Midbrain (tissue), 1 donor: Measurements from ENCODE around the gene EPHX1.

Experiments
- DNase-seq: peaks from one replicate; lab custom pipeline; 2025; lab: John Stamatoyannopoulos, UW

Gene EPHX1

DNA sequence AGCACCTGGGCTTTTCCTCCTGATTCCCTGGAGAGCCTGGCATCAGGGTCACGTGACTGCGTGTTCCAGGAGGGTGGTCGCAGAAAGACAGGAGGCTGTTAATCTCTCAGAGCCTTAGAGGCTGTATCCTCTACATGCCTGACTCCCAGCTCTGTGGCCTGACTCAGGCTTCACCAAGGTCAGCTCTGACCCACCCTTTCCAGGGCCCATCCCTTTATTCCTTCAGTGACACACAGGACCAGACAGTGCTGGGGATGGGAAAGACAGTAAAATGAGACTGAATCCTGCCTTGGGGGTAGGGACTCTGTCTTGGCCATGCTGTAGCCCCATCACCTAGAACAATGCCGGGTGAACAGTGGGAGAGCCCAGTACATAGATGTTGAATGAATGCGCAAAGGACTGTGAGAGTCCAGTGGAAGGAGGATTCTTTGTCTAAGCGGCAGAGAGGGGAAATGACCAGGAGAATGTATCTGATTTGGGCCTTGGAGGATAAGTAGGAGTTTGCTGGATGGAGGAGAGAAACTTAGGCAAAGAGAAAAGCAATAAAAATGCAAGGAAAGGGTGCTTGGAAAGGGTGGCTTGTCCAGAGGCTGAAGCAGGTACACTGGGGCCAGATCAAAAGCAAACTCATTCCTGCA is 33.0 kb downstream of the EPHX1 start:
- no peak for DNase-seq

DNA sequence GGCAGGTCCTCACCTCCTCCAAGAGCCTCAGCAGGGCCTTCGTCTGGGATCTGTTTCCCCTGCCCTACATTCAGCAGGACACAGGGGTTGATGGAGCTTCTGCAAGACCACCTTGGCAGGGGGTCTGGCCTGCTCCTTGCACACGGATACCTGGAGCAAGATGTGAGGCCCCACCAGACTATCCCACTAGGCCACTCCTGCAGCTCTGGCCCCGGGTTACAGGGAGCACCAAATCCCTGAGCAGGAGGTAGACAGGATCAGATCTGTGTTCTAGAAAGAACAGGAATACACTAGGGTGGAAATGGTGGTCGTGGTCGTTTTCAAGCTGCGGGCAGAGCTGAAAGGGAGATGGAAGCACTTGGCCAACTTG is 33.5 kb downstream of the EPHX1 start:
- DNase-seq = no peak

DNA sequence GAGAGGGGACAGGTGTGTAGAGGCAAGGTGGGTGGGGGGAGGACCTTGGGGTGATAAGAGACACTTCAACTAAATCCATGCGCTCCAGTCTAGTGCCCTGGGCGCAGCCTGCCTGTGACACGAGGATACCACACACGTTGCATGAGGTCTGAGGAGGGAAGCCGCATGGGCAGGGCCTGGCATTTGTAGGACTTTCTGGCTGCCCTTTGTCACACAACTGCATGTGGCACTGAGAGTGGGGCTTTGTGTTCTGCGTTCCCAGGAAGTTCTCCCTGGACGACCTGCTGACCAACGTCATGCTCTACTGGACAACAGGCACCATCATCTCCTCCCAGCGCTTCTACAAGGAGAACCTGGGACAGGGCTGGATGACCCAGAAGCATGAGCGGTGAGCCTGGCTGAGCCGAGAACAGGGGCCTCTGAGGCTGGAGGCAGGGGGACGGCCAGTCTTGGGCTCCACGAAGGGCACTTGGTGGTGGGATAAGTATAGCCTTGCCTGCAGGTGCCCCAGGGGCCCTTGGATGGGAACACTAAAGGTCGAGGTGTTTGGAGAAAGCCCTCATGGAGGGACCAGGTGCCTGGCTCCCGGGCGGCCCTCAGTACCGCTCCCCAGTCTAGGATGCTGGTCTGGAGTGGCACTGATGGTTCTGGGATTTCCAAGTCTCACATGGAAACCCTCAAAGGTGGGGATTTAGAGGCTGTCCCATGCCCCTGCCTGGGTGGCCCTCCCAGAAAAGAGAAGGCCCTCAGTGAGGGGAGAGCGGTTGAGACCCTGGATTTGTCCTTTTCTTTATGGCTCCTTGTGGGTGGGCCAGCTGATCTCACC is 34.5 kb downstream of the EPHX1 start:
- no peak for DNase-seq

DNA sequence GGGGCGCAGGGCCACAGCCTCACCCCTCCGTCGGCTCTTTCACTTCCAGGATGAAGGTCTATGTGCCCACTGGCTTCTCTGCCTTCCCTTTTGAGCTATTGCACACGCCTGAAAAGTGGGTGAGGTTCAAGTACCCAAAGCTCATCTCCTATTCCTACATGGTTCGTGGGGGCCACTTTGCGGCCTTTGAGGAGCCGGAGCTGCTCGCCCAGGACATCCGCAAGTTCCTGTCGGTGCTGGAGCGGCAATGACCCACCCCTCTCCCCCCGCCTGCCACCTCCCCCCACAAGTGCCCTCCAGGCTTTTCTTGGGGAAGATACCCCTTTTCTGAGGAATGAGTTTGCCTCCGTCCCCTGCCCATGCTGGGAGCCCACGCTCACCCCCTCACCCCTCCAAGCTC is 35.2 kb downstream of the EPHX1 start:
- no peak for DNase-seq

DNA sequence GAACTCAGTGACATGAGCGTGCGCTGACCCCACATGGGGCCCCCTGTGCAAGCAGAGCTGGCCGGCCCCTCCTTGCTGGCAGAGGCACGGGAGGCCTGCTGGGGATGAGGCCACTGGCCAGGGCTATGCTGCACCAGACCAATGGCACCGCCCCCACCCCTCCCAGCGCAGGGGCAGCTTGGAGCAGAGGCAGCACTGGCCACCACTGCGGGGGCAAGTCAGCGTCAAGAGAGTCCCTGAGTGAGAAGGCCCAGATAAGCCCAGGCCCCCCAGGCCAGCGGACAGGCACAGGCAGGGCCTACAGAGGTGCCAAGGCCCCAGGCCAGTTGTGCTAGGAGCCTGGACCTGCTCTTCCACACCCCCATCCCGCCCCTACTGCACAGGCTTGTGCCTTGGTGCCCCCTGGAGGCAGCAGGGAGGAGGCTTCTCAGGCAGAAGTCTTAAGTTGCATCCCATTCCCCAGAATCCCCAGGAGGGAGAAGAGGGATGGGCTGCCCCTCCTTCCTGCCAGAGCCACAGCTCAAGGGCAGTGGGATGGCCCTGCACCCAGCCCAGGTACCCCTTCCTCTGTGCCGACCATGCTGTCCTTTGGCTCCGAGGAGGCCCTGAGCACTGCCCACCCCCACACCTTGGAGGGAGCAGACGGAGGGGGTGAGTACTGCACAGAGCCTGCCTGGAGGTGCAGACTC is 35.8 kb downstream of the EPHX1 start:
- peak; percentile 57 for DNase-seq

DNA sequence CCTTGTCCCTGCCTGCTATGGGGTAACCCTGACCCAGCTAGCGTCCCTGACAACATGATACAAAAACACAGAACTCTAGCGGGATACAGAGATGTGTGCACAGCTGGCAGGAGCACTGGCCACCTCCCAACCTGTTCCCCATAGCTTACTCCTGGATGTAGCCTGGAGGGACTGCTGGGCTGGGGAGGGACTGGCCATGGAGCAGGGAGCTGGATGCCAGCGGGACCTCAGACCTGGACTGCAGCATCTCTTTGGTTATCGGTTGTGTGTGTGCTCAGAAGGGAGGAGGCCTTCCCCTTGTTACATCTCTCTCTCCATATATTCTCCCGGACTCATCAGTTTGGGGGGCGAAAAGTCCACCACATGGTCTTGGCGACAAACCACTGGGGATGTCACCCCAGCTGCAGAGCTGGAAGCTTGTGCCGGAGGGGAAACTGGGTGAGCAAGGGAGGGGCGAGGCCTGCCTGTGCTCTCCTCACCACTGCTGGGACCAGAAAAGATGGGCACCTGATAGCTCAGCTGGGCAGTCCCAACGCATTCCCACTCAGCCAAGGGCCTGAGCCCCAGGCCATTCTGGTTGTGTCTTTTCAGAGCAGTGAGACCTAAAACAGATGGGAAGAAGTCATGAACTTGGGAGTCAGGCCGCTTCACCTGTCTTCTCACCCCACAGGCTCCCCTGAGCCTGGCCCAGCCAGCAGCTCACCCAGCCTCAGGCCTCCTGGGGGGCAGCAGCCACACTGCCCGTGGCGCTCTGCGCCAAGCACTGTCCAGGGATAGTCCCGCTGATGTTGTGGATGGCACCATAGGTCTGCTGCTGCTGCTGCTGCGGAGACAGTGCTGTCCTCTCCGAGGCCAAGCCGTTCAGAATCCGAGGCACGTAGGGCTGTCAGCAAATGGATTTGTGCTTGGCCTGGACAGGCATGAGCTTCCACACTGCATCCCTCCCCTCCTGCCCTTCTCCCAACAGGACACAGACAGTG is 36.7 kb downstream of the EPHX1 start:
- no peak for DNase-seq

DNA sequence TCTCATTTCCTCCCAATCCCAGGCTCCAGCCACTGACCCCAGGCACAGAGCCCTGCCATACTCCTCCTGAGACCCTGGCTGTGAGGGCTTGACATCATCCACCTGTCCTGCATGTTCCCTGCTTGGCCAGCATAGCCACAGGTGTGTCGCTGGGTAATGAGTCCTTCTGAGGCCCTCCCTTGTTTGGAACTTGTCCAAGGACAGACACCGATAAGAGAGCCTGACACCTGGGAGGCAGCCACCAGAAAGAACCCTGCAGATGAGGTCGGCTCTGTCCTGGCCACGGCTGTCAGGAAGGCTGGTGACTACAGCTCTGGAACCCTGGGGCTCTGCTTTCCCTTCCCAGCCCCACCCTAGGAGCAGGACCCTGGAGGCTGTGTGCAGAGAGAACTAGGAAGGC is 37.7 kb downstream of the EPHX1 start:
- no peak for DNase-seq

DNA sequence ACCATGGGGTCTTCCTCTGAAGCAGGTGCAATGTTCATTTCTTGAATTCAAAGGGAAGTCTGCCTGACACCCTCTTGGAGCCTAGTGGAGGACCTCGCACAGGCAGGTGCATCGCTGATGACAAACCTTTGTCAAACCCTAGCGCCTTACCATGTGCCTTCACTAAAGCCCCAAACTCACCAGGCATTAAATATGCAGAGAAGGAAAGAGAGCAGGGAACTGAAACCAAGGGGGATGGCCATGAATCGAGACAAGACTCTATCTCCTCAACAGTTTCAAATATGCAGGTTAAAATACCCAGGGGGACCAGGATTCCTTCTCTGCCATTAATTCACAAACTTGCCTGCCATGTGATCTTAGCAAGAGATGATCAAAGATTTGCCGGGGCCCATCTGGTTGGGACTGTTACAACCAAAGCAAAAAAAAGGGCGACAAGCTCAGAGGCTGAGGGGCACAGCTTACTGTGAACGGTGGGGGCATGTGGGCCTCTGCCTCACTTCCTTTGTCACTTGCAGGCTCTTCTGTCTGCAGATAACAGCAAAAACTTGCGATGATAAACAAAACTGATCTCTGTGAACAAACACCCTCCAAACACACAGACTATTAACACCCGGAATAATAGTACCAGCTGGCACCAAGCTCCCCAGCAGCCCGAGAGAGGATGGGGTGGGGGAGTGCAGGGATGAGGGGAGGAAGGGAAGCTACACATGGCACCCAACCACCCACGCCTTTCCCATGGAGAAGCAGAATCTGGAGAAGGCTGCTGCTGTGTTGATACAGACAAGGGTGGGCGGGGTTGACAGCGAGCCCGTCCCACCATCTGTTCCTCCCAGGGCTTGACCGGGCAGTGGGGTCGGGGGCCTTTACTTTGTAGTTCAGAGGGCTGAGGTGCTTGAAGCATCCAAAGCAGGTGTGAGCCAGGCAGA is 38.4 kb downstream of the EPHX1 start:
- DNase-seq = peak; percentile 71

DNA sequence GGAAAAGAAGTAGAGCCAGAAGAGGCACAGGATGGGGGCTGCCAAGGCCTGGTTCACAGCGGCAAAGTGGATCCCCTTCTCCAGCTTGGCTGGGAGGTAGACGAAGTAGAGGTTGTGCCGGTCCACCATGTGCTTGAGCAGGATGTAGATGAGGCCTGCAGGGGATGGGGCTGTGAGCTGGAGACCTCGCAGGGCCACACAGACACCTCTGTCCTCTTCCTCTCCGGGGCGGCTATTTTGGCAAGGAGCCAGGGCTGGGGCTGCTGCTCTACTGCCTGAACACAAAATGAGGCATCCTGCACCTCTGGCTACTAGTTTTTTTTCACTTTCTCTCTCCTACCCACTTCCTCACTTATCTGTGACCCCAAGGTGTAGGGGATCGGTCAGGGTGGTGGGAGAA is 40.0 kb downstream of the EPHX1 start:
- DNase-seq = no peak

DNA sequence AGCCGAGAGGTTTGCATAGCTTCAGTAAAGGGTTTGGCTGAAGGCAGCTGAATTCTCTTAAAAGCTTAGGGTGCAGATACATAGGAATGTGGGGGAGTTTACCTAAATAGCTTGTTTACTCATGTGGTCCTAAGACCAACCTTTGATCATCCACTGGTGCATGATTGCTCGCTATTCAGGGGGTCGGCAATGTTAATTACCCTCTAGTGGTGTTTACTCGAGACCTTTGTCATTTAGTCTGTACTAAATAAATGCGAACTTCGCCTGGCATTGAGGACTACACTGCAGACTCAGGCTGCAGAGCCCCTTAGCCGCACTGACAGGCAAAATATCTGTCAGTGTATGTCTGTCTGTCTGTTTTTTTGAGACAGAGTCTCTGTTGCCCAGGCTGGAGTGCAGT is 40.4 kb downstream of the EPHX1 start:
- DNase-seq = no peak

DNA sequence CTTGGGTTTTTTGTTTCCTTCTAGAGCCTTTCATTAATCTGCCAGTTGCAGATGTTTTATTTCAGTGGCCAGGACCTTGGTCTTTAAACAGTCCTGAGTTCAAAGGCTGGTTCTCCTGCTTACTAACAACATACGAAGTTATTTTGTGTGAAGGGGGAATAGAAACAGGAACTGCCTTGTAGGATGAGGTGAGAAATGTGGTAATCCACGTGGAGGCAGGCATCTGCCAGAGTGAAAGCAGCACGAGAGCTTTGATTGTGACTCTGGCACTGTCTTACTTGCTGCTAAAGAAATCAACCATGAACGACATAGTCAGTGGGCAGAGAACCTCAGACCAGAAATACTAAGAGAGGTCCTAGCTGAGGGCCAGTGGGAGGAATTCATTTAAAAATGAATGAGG is 41.9 kb downstream of the EPHX1 start:
- no peak for DNase-seq

DNA sequence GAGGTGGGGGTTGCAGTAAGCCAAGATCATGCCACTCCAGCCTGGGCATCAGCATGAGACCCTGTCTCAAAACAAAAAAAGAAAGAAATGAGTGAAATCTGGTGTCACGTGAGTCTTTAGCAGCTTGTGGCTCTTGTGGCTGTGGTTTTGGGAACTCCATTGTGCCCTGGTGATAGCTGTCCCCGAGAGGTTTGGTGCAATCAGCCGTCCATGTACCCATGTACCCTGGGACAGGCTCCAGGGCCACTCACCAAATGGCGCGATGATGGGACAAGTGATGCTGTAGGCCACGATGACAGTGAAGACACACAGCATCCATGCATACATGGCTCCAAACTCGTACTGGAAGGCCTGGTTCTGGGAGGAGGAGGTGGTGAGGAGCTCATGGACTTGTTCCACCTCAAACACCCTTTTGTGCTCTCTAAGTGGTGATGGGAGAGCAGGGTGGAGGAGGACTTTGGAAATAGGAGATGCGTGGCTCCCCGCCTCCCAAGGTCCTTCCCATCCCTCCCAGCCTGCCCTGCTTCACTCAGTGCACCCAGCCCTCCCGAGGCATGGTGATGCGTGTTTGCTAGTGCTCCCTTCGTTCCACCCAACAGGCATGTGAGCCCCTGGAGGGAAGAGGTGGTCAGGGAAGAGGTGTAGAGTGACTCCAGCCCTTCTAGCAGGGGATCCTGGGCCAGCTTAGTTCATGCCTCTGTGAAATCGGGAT is 42.6 kb downstream of the EPHX1 start:
- no peak for DNase-seq

DNA sequence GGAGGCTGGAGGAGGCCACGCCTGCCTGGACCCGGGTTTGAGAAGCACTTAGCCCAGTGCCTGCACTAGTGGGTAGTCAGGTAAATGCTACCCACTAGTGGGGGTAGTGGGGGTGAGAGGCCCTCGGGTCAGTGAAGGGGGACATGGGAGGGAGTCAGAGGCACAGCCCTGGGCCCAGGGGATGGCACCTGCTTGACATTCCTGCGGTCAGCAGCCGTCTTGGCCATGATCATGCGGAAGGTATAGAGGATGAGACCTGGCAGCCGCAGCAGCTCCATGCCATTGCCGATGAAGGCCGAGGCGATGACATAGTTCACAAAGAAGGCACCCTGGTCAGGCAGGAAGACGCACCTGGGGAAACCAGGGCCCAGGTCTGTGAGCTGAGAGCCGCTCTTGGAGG is 43.5 kb downstream of the EPHX1 start:
- DNase-seq = no peak

DNA sequence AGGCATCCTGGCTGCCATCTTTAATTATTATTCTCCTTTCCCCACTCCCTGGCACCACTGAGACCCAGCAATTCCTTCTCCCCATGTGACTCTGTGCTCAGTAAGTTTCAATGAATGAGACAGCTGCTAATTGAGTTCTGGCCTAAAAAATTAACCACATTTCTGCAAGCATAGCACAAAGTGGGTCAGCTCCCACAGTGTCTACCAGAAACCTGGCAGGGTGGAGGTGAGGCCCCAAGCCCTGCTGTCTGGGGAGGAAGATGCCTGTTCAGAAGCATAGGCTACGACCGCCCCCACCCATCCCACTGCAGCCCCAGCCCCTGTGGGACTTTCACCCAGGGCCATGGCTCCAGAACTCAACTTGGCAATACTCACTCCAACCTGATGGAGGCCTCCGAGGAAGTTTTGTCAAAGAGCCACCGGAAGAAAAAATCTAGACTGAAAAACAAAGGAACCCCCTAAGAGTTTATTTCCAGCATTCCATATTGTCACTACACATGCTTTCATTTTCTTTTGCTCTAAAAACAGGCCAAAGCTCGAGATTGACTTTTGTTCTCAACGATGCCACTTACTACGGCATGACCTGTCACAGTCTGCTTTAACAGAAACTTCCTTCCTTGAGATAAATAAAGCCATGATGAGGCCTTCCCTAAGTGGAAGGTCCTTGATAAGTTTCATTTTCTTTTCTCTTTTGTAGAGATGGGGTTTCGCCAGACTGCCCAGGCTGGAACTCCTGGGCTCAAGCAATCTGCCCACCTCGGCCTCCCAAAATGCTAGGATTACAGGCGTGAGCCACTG is 45.8 kb downstream of the EPHX1 start:
- DNase-seq = no peak

DNA sequence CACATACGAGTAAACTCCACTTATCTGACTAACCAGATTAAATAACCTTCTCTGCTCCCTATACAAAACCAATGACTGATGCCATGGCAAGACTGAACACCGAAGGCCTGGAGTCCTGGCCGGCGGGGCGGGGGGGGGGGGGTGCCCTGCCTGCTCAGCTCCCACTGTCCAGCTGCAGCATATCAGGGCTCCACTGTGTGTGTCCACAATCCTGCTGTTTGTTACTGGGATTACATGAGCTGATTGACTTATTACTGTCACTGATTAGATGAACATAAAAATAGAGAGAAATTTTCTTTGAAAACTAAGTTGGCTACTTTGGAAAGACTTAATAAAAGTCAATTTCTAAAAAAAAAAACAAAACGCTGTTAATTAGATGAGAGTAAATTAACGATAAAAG is 47.3 kb downstream of the EPHX1 start:
- DNase-seq = peak; percentile 59

DNA sequence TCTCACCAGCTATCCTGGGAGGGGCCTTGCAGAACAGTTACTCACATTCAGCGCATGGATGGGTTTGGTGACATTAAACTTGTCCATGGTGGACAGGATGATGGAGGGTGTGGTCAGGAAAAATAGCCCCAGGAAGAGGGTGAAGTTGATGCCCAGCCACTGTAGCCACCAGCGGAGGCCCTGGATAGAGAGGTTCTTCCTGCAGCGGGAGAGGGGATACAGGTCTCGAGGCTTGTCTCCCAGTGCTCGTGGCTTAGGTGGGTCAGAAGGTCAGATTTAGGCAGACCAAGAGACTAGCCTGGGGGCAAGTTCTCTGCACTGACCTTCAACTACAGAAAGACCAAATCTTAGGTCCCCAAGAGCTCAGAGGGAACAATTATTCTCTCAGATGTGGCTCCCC is 49.2 kb downstream of the EPHX1 start:
- no peak for DNase-seq

DNA sequence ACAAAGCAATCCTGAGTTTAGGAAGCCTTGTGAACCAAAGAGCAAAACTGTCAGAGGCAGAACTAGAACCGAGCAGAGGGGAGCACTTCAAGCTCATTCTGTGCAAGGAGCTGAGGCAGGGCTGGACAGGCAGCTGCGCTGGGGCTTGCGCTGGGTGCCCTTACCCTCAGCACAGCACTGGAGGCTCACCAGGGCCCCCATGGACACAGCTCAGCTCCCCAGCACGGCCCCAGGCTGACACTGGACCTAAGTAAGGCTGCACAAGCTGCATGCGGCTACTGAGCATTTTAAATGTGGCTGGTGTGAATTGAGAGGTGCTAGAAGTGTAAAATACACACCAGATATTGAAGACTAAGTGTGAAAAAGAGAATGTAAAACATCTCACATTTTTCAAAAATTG is 50.2 kb downstream of the EPHX1 start:
- no peak for DNase-seq

DNA sequence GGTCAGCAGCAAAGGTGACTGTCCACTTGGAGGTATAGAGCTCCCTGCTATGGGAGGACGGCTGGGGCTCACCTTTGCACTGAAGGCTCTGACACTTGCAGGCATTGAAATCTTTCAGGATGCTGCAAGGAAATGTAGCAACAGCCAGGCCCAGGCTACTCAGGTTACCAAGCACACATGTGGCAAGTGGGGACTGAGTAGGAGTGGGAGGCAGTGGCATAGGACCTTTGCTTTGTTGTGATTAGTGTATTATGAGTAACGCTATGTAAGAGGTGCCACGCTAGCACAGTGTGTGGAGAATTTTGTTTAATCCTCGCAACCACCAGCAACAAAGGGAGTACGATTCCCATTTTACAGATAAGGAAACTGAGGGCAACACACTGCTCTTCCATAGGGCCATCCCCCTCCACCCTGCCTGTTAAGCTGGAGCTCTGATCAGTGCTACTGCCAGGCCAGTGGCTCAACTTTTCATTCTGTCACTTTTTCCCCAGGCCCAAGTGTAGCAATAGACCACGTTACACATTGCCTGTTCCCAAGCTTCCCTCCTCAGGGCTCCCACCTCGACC is 51.0 kb downstream of the EPHX1 start:
- no peak for DNase-seq
